8988T (cell line): ENCODE data around the gene GDF2.

Experiments
- DNase-seq: peaks from one replicate; pipeline ENCODE4 v3.0.0; 2011

Gene GDF2

DNA sequence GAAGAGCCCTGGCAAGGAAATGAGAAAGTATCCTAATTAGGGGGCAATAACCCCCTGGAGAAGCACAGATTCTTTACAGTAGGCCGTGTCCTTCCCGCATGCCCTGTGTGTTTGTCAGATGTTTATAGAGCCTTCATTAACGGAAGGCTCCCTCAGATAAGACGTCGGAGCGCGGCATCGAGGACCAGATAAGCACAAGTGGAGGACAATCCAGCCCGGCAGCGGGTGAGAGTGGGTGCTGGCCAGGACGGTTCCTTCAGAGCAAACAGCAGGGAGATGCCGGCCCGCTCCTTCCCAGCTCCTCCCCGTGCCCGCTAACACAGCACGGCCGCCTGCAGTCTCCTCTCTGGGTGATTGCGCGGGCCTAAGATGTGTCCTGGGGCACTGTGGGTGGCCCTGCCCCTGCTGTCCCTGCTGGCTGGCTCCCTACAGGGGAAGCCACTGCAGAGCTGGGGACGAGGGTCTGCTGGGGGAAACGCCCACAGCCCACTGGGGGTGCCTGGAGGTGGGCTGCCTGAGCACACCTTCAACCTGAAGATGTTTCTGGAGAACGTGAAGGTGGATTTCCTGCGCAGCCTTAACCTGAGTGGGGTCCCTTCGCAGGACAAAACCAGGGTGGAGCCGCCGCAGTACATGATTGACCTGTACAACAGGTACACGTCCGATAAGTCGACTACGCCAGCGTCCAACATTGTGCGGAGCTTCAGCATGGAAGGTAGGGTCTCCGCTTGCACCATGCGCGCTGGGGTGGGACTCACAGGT is at the start of gene GDF2:
GDF2 (plus strand) TSS at position 155 of the 762 bp plus-strand sequence; CDS start at position 370, 215 bp downstream.
- no peak for DNase-seq

DNA sequence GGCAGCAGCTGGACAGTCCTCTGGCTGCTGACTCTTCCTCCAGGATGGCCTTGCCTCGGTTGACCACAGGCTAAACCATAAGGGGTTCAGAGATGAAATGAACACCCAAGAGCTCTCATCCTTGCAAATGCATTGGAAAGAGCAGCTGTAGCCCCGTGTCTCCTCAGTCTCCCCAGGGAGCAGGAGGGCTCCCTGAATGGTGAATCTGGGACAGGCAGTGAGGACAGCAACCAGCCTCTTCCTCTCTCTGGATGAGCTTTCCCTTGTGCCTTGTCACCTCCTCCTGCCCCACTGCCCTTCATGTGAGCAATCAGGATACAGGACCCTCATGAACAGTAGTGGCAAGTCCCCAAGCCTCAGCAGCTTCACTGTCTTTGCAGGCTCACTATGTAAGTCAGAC is 46.2 kb upstream of the GDF2 start:
- DNase-seq = no peak

DNA sequence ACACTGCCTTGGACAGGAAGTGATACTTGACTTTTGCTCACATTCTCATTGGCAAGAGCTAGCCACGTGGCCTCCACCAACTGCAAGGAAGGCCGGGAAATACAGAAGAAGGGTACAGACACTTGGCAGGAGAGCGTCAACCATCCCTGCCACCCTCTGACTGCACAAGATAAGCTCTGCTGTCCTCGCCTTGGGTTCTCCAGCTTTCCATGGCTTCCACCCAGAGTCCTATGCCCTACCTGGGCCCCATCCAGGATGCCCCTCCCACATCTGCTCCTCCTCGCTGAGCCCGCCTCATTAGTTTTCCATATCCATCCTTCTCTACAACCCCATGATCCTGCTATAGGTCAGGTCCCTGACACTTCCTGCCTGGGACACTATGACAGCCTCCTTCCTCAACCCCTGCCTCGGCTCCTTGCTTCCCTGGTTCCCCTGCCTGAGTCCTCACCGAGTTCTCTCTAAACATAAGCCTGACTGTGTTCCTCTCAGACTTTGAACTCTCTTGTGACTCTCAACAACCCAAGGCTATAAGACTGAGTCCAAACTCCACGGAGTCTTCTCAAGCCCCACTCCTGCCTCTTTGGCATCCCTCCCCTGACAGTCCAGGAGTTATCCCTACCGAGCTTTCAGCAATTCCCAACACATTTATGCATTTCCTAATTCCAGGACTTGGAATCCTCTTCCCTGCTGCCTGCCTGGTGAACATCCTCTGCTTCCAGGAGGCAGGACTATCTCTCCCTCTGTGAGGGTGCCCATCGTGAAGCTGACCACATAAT is 45.5 kb upstream of the GDF2 start:
- DNase-seq = no peak

DNA sequence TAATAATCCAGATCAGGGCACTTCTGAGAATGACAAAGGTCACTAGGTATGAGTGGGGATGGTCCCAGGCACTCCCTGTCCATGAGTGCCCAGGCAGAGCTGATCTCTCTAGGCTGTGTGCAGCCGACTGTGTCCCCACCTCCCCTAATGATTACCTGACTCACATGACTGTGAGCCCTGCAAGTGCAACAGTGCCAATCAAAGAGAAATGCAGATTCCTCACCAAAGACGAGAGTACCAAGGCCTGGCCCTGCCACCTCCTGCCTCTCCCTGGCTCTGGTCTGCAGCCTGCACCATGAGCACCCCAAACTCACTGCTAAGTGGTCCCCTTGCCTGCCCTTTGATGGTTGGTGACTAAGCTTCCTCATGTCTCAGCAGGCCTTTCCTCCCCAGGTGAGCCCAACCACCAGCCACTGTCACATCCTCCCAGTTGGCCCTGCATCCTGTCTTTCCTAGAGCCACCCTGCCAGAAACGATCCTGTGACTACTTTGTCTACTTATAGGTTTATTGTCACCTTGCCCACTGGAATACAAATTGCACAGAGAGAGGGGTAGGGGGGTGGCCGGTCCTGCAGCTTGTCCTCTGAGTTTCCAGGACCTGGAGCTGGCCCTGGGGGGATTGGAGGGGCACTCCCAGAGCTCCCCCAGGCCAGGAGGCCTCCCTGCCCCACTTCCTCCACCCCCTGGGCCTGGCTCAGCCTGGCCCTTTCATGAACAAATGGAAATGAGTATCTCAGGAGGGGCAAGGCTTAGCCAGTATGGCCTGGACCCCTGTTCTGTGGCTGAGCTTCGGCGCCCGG is 44.7 kb upstream of the GDF2 start:
- no peak for DNase-seq

DNA sequence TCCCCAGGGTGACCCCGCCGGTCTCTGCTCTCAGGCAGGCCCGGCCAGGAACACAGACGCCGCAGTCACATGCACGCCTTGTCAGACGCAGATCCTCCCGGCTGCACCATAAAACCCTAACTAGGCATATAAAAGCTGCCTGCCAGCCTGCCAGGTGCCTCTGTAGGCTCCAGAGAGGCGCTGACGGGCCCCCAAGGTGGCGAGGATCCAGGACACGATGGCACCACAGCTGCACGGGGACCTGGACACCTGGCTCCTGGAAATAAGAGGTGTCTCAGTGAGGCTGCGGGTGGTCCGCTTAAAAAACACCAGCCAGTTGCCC is 44.1 kb upstream of the GDF2 start:
- DNase-seq = no peak

DNA sequence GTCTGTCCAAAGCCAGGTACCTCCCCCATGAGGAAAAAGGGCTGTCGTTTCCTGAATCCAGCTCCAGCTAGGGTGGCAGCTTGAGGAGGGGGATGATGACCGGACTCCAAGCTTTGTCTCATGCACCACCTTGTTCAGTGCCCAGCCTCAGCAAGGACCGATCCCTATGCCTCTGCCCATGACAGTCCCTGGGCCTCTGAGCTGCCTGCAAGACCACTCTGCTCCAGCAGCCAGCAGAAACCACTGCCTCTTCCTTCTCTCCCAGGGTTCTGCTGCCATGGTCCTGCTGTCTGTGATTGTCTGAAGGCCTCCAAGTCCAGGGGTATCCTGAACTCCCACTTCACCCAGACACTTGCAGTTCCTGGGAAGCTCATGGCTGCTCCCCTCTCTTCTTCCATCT is 43.5 kb upstream of the GDF2 start:
- no peak for DNase-seq

DNA sequence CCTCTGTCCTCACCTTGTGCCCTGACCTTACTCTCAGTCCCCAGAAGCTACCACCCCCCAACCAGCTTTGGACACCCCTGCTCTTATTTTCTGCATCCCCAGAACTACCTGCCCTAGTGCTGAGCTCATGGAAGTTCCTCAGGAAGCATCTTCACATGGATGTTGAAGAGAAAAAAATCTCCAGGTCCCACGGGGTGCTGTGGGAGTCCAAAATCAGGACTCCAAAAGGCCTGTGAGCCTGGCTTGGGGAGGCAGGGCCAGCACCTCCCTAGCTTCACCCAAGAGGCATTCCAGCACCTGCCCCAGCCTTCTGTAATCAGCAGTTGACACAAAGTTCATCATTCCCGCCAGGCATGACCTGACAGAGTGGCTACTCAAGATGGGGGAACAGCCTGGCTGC is 43.0 kb upstream of the GDF2 start:
- DNase-seq = no peak

DNA sequence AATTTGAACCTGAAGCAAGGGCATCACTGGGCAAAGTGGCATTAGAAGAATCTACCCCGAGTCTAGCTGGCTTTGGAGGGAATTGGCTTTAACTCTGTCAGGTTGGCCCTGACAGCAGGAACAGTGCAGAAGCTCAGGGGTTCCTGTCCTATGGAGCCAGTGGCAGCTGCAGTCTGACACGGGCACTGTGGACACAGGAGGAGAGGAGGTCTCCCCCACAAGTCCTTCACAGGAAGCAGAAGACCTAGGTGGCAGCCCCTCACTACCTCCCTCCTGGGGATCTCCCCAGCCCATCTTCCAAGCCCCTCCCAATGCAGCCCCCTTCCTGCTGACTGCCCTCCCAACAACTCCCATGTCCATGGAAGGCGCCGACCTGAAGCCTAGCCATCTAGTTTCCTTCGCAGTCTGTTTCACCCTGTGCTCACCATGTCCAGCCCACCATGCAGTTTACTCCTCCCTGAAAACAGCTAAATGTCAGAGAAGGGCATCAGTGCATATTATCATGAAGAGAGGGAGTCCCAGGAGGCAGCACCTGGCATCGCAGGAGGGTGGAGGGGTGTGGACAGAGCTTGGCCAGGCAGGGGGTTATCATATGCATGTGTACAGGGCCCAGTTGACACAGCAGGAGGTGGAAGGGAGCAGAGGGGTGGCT is 40.1 kb upstream of the GDF2 start:
- DNase-seq = no peak

DNA sequence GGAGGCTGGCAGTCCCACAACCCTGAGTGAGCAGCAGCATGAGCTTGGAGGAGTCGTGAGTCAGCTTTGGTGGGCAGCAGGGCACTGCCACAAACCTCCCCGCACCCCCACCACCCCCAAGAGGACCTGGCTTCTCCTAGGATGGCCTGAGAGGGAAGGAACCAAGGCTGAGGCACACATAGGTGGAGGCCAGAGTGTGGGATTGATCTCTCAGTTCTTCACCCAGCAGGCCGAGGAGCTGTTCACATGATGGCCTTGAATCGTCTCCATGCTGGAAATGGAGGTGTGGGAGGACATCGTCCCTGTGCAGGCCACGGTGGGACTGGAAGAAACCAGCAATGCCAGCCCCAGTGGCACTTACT is 39.6 kb upstream of the GDF2 start:
- DNase-seq = no peak

DNA sequence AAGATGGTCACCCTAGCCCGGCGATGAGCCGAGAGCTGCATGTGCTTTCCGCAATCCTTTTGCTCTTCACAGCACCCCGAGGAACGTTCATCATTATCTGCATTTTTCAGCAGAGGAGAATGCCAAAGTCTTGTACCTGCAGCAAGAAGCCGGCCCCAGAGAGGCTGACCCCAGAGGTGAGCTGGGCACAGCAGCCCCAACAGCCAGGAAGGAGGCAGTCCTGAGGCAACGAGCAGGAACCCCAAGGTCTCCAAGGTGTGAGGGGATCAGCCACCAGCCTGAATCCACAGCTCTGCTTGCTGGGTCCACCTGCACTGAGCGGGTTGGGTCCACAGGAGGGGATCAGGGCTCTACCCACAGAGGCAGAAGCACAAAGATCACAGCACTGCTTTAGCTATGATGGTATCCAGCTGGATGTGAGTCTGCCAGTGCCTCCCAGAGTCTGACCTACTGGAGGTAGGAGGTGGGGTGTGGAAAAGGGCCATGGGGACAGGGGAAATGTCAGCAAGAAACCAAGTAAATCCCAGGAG is 39.1 kb upstream of the GDF2 start:
- DNase-seq = no peak

DNA sequence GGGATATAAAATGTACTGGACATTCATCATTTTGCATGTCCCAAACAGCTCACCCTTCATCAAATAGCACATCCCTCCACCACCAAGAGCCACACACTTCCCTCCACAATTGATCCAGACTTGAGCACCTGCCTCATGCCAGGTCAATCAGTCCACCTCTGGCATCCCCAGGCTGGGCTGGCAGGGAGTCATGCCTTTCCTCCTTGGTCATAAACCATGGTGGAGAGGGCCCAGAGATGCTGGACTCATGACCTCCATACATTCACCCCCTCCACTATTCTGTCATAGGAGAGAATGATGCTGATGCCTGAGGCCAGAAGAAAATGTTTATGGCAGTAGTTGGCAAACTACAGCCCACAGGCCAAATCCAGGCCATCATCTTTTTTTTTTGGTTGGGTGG is 38.4 kb upstream of the GDF2 start:
- no peak for DNase-seq

DNA sequence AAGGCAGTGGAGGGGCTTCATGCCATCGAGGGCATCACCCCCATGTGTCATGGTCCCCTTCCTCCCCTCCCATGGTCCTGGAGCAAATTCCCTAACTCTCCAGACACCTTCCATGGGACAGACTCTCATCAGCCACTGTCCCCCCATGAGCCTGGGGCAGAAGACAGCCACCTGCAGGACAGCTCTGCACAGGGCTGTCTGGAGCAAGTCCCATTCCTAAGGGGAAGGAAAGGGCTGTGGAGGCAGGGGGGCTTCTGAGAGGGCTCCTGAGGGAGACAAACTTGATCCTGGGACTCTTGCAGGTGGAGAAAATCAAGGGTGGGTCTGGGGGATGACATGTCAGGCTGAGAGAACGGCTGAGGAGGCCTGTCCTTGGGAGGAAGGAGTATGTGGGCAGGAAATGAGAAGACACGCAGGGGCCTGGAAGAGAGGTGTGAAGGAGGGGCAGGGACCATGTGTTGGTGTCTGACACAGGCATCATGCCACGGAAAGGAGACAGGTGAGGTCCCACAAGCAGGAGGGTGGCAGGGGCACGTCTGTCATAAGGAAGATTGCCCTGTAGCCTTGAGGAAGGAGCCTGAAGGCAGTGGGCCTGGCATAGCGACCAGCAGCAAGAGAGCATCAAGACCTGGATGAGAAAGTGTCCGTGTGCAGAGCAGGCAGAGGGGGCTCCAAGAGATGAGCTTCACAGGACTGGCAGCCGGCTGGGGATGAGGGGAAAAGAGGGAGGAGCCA is 36.7 kb upstream of the GDF2 start:
- DNase-seq = no peak

DNA sequence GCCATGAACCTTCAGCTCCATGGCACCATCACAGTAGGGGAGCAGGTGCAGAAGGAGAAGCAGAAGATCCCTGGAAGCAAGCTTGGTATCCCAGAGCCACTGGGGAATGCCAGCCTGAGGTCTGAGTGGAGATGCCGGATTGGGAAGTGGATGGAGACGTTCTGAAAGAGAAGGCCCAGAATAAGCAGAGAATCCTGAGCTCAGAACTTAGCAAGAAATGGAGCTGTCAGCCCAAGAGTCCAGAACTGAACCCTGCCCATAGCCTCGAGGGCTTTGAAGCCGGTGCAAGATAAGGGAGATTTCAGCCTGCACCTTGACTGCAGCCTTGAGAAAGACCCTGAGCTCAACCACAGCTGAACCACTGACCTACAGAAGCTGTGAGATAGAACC is 36.1 kb upstream of the GDF2 start:
- no peak for DNase-seq

DNA sequence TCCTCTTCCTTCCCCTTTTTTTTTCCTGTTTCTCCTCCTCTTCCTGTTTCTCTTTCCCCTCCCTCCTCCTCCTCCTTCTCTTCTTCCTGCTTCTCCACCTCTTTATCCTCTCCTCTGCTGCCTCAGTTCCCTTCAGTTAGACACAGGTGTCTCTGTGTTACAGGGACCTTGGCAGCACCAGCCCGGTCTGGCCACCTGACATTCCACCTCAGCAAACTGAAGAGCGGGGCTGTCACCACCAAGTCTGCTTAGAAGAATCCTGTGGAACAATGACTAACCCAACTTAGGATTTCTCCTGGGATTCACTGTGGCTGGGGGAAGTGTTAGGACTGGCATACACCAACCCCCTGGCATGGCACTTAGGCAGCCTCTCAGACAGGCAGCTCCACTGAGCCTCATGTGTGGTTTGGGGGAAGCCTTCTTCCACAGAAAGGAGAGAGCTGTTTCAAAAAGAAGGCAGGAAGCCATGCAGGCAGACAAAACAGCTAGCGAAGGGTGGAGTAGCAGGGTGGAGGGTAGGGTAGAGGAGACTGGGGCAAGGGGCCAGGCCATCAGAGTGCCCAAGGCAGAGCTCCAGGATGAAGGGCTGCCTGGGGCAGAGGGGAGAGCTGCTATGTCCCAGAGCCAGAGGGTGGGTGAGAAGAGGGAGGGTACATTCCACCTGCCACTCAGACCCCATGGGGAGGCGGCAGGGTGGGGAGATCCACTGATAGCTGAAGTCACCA is 35.5 kb upstream of the GDF2 start:
- DNase-seq = no peak

DNA sequence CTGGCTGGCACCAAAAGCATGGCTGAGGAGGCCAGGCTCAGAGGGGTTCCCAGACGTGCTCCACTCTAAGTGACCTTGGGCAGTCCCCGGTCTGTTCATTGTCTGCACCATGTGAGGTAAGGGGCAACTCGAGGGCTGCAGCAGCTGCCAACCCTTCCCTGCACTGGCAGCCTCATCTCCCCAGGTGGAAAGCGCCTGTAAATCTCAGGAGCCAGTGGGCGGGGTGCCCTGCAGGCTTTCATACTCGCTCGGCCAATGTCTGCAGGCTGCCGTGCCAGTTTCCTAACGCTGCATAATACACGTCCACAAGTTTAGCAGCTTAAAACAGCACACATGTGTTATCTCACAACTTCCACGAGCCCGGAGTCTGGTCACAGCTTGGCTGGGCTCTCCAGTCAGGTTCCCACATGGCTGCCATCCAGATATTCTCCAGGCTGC is 34.9 kb upstream of the GDF2 start:
- no peak for DNase-seq

DNA sequence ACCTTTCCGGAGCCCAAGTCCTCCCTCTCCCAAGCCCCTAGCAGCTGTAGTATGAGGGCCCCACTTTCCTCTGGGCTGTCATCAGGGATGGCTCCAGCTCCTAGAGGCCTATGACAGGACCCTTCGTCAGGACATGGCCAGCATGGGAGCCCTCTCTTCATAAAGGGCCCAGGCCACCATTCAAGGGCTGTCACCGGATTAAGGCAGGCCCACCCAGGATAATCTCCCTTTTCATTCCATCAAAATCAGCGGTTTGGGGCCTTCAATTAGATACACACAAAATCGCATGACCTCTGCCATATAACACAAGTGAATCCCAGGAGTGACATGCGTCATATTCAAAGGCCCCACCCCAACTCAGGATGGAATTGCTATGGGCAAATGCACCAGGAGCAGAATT is 34.4 kb upstream of the GDF2 start:
- DNase-seq = no peak

DNA sequence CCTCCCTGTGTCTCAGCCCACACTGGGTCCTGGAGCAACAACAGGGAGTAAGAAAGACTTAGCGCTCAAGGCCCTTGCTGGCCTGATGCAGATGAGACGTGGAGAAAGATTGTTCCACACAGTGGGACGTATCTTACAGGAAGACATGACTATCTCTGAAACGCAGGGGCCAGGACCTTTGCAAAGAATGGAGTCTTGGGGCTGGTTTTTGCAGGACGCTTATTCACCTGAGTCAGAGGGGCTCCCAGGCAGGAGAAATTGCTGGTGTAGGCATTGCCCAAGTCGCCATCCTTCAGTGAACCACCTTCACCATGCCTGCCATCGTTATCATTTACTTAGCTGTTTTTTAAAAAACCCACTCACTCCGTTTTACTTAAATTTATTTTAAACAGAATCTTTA is 34.0 kb upstream of the GDF2 start:
- DNase-seq = no peak

DNA sequence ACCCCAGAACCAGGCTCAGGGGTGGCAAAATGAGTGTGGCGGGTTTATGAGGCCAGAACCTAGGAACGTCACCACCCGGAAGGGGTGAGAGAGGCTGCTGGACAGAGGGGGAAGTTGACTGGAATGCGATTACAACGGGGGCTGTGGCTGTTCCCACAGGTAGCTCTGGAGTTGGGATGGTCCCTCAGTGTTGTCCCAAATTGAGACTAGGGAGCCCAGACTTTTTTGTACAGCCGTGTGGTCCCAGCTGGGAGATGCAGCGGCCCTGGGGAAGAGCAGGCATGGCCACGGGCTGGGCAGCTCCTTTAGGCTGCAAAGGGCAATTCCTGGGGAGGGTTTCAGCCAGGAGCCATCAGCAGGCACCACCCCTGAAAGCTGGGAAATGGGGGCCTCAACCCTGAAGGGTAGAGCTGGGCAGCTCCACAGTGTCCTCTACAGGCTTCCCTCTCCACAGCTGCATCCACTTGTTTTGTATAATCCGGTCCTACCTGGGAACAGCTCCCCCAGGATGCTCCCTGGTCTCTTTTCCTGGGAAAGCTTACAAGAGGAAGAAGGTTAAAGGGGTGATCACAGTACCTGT is 33.2 kb upstream of the GDF2 start:
- no peak for DNase-seq

DNA sequence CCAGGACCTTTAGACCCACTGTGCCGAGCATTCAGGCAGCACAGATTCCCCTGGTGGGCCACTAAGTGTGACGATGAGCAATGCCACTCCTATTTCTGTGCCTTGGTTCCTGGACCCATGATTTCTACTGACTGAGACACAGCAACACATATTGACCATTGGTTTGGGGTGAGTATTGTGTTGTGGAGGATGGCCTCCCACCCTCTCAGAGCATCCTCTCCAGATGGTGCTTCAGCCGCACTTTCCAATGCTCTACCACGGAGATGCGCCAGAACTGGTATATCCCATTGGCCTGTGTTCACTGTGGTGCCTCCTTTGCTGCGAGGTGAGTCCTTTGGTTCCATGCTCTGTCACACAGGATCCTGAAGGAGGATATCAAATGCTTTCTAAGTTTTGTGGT is 32.3 kb upstream of the GDF2 start:
- no peak for DNase-seq

DNA sequence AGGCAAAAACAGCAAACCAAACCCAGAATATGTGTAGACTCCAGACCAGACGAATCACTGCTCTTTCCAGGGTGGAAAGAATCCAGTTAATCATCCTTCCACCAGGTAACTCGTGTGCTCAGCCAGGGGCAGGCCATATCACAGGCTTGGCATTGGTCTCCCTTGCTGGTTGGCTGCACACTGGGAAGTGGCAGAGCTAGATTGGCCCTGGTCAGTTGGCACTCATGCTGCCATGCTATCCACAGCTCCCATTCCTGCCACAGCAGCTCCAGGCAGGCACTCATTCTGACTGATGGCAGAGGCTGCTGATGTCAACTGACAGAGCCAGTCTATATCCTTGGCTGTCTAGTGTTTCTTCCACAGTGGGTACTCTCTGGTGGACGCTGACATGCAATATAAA is 31.9 kb upstream of the GDF2 start:
- no peak for DNase-seq

DNA sequence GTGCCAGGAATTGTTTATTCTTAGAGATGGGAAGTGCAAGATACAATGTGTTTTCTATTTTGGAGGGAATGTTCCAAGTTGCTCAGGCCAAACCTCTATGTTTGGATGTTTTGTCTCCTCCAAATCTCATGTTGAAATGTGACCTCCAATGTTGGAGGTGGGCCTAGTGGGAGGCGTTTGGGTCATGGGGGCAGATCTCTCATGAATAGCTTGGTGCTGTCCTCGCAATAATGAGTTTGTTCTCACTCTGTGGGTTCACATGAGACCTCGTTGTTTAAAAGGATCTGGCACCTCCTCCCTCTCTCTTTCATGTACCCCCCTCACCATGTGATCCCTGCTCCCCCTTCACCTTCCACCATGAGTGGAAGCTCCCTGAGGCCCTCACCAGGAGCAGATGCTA is 30.6 kb upstream of the GDF2 start:
- DNase-seq = no peak
